HCT116 (cell line): ENCODE measurements around the gene DIPK1A.

Source experiments
- CTCF ChIP-seq, 3 experiments: fragments of 200-600 bp in 1 of 3; sonication (generic) in 1 of 3; IDR thresholded peaks in 2 of 3; conservative IDR thresholded peaks in 1 of 3; 2 replicates each; pipeline ENCODE4 v1.5.1; 2012 to 2017; ENCODE audit warnings: low read depth in 2 of 3, low read length in 2 of 3, antibody characterized with exemption in 1 of 3, borderline replicate concordance in 1 of 3, control low read depth in 1 of 3, mild to moderate bottlenecking in 1 of 3, mixed read lengths in 1 of 3, mixed run types in 1 of 3, moderate library complexity in 1 of 3; ENCODE audit not compliant: insufficient read depth in 1 of 3
- MAX ChIP-seq: IDR thresholded peaks from 2 replicates; pipeline ENCODE4 v1.6.1; 2012
- POLR2A ChIP-seq: IDR thresholded peaks from 2 replicates; pipeline ENCODE4 v1.7.0; 2011; ENCODE audit warnings: borderline replicate concordance; ENCODE audit not compliant: insufficient read depth, insufficient read length; ENCODE audit errors: extremely low read depth
- POLR2AphosphoS5 ChIP-seq: IDR thresholded peaks from 2 replicates; pipeline ENCODE4 v1.6.1; 2011; ENCODE audit warnings: mild to moderate bottlenecking, low read depth, low read length, moderate library complexity
- RAD21 ChIP-seq: IDR thresholded peaks from 2 replicates; pipeline ENCODE4 v1.6.1; 2012; ENCODE audit warnings: low read depth, mild to moderate bottlenecking
- REST ChIP-seq: IDR thresholded peaks from 2 replicates; pipeline ENCODE4 v1.6.1; 2012; ENCODE audit warnings: low read depth

GRCh38 chr1:92844439-92844838 lies 116.8 kb downstream of the DIPK1A start:
- TF ChIP-seq POLR2A: no peak
- no peak for TF ChIP-seq REST
- TF ChIP-seq RAD21: no peak
- TF ChIP-seq MAX: no peak
- TF ChIP-seq POLR2AphosphoS5: no peak
- no peak for TF ChIP-seq CTCF (IDR thresholded peaks at IDR 0.05 in 2 of 3, conservative IDR thresholded peaks at IDR 0.05 in 1 of 3; ENCODE audit: borderline replicate concordance in 1 of 3, insufficient read depth in 1 of 3, low read depth in 2 of 3, low read length in 2 of 3)
